Activated CD4-positive, CD25-positive, alpha-beta regulatory T cell treated with anti-CD3 and anti-CD28 coated beads, Interleukin-2, amount 50 U/mL, for 16 hours (primary cell): ENCODE measurements around the gene KDM2B.
A peak's percentile ranks its signal among the peaks of the same experiment; 100 is the strongest.

ENCODE experiments used
- DNase-seq: peaks from one replicate; pipeline ENCODE4 v3.0.0-alpha.2; 2020; ENCODE audit warnings: low read depth, low spot score

KDM2B gene

DNA sequence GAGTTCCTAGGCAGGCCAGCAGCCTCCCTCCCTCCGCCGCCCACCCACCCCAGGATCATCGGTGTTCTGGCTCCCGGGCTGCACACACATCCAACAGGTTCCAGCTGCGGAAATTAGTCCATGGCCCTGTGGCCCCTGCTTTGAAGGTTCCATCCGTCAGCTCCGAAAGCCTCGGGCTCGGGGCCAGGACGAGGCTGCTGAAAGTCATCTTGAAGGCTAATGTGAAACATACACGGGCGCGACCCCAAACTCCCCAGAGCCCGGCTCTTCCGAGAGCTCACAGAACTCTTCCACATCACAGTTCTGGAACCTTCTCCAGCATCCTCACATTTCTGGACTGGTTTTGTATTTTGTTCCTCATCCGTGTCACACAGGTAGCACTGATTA is 19.8 kb downstream of the KDM2B start:
- DNase-seq, result no peak

DNA sequence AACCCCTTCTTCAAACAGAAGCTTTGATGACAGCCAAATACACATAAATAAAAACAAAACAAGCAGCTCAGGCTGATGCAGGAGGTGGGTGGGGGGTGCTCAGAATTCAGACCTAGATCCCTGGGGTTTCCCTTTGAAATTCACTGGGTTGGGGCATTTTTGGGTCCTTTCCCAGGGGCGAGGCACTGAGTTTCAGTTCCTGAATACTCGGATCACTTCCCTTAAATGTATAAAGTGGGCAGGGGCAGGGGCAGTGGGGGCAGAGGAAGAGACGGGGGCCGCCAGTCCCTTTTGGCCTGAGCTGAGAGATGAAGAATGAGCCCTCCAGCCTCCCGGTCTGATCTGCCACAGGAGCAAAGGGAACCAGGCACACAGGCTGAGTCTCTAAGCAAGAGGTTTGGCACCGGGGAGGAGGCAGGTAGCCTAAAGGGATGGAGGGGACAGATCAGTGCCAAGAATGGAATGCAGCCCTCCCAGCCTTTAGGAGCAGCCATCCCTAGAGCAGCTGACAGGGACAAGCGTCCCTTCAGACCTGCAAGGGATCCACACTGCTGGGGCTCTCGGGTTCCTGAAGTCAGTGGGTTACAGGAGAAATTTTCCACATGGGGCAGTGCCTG is 20.3 kb downstream of the KDM2B start:
- DNase-seq, result no peak

GRCh38 chr12:121558956-121559355 is 21.9 kb downstream of the KDM2B start:
- DNase-seq, result no peak

- no peak for DNase-seq
Observed at GRCh38 chr12:121550974-121551634, 29.7 kb downstream of the KDM2B start.

DNA sequence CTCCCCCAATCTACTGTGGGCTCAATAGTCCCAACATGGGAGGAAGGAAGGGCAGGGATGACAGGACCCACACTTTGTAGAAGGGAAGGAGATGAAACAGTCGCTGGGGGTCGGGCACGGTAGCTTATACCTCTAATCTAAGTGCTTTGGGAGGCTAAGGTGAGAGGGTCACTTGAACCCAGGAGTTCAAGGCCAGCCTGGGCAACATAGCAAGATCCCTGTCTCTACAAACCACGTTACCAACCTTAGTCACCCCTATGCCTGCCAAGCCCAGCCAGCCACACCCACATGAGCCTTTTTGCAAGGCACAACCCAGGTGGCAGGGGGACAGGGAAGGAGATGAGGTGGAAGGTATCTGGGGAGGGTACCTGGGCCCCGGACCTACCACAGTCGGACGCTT is 31.7 kb downstream of the KDM2B start:
- DNase-seq, result no peak

- no peak for DNase-seq
Observed at GRCh38 chr12:121545480-121545879, 35.3 kb downstream of the KDM2B start.

DNA sequence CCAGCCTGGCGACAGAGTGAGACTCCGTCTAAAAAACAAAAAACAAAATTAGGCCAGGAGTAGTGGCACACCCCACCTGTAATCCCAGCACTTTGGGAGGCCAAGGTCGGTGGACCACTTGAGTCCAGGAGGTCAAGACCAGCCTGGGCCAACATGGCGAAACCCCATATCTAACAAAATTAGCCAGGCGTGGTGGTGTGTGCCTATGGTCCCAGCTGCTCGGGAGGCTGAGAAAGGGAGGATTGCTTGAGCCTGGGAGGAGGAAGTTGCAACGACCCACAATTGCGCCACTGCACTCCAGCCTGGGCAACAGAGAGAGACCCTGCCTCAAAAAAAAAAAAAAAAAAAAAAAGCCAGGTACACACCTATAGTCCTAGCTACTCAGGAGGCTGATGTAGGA is 37.0 kb downstream of the KDM2B start:
- DNase-seq, result no peak

- DNase-seq, result no peak
Observed at GRCh38 chr12:121539908-121540307, 40.9 kb downstream of the KDM2B start.

GRCh38 chr12:121538699-121539061 is 42.1 kb downstream of the KDM2B start:
- DNase-seq, result no peak

DNA sequence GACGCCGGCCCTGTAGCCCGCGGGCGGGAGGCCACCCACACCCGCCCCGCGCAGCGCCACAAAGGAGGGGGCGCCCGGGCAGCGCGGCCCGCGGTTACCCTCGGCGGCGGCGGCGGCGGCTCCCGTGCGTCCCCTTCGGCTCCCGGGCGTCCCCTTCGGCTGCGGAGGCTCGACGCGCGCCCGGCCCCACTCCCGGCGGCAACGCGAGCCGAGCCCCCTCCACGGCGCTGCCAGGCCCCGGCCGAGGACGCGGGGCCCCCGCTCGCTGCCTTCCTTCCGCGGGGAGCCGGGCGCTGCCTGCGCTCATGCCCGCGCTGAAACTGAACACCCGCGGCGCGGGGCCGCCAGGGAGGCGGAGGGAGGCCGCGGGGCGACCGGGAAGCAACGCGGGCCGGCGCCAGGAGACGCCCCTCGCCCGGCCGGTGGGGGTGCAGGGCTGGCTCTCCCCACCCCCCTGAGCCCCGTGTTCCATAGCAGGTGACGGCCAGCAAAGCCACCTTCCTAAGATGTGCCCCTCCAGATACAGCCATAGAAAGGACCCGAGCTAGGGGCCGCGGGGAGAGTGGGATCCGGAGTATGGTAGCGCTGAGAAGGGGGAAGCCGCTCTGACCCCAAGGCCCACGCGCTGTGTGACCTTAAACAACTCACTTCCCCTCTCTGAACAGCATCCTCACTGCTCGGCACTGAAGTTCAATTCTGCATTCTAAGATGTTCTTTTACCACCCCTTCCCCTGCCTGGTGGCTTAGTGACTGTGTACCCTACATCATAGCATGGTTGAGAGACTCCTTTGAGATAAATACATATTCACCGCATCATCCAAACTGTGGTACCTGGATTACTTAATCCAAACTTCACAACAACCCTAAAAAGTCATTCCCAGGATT is 42.8 kb downstream of the KDM2B start:
- DNase-seq, result no peak

DNA sequence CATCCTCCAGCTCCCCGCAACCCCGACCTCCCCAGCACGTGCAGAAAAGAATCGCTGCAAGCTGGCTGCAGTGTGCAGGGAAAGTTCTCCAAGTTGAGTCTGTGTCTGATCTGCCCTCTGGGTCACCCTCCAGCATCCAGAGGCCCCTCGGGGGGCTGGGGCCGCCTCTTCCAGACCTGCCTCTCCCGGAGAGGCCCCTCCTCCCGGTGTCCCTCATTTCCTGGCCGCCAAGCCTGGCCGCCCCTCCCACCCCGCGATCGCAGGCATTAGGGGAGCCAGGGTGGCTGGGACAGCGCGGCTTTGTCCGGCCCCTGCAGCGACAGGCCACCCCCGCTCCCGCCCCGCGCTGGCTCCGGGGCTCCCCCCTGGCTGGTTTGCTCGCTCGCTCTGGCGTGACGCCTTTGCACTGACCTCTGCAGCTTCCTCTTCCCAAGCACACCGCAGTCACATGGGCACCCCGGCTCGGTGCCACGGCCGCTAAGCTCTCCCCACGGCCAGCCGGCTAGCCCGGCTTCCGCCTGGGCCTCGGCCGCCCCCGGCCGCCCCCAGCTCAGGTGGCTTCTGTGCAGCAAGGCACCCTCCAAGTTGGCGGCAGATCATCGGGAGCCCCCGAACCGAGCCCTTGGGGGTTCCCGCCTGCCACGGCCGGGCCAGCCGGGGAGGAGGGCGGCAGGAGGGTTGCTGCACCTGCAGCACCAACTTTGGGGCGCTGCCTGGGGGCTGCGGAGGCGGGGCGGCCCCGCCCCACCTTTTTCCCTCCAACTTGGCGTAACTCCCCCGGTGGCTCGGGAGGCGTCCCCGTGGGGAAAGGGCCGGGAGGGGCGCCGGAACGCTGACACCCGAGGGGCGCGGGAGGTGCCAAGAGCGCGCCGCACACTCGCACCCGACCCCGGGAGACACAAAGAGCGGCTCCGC is 43.7 kb downstream of the KDM2B start:
- no peak for DNase-seq

- DNase-seq, result peak; percentile 47
Observed at GRCh38 chr12:121536054-121536898, 44.5 kb downstream of the KDM2B start.

DNA sequence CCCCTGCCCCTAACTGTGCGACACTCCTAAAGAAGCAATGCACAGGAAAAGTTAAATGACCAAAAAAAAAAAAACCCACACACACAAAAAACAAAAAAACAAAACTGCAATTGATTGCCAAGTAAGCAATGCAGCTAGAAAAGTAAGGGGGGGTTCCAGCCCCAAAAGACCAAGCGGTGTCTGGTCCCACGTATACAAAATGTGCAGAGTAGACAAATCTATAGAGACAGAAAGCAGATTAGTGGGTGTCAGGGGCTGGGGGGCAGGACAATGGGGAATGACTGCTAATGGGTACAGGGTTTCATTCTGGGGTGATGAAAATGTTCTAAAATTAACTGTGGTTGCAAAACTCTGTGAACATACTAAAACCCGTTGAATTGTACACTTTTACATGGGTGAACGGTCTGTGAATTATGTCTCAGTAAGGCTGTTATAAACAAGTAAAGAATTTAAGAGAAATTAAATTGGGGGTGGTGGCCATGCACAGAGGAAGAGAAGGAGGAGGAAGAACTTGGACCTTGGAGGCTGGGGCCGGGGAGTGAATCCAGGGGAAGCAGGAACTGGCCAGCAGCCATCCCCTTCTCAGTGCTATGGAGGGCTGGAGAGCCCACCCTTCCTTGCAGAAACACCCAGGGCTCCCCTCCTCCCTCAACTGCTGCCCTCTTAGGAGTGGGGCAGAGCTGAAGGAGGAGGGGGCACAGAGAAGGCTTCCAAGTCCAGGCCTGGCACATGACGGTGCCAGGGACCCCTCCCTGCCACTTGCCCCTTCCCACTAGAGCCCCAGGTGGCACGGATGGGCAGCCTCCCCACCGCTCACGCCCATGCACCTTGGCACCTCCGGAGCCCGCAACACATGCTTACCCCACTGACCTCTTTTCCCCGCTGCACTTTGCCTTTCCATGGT is 45.4 kb downstream of the KDM2B start:
- no peak for DNase-seq

DNA sequence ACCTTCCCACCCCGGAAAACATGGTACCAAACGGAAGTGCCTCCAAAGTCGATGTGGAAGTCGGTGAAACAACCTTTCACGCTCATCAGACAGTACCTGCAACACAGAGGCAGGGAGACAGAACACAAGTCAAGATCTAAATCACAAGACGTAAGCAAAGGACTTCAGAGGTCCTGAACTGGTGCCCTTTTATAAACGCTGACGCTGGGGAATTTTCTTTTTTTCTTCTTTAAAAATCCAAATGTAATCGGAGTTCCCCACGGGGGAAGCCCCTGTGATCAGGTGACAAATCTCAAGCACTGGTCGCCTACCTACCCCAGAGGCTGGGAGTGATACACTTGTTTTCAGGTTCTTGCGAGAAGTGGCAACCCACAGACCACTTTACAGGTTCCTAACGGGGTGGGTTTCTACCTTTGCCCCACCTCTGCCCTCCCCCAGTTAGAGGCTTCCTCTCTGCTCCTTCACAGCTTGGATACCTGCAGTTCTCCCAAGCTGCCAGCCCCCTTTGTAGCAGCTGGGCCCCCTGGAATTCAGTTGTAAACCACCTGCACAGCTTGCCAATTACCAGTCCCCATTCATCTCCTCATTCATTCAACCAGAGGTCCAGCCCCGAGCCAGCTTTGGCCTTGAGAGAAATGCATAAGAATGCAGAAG is 46.2 kb downstream of the KDM2B start:
- peak; percentile 46 for DNase-seq

GRCh38 chr12:121533394-121534090 is 47.3 kb downstream of the KDM2B start:
- DNase-seq, result no peak

DNA sequence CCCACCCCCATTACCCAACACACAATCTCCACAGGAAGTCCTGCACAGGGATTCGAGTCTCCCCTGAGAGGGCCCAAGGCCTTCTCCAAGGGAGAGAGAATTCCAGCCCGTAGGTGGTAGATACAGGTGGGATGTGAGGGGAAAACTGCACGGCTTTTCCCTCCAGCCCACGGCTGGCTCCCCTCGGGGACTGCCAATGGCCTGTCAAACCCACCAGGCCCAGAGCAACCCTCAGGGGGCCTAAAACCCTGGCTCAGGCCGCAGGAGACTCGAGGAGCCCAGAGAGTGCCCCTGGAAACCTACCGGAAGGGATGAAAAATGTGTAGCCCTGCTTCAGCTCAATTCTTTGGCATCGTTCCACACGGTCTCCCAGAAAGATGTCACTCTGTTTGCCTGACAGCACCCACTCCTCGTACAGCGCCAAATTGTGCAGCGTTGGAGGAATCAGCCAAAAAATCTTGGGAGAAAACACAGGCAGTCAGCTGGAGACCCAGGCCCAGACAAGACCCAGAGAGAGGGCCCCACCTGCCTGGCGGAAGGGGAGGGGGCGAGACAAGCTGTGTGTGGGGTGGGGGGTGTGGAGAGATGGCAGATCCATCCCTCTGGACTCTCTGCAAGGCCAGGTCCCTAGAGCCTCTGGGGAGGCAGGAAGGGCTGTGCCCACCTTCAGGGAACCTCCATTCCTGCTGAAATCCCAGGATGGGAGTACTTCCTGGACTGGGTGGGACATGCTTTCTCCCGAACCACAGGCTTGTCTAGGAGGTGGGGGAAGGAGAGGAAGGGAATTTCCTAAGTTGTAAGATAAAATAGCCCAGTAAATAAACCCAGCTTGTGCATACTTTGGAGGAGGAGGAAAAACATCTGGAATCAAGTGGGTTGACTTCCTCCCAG is 48.1 kb downstream of the KDM2B start:
- no peak for DNase-seq

DNA sequence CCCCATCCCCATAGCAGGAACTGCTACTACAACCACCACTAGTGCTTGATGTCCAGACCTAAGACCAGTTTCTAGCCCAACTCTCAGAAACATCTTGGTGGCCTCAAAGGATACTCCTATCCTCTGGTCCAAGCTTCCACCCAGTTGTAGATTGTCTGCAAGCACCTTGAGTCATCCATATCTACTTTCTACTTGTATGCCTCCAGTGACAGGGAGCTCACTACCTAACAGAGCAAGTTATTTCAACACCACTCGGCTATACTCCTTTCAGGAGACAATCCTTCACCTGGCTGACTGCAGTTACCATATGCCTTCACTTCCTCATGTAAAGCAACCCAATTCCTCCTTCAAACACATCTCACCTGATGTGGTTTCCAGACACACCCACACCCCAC is 49.5 kb downstream of the KDM2B start:
- no peak for DNase-seq
